ENCODE measurements around the gene FAM111B. TPM values are rescaled to one million over a fixed set of nuclear protein-coding genes. Genes with fewer than 3 reads are reported as not detected.
"Not testable (repeated sequence)": the region's sequence is repeated elsewhere in the genome, so short reads cannot be mapped to it uniquely, and the experiment has no call there.

Gene FAM111B, protein sequence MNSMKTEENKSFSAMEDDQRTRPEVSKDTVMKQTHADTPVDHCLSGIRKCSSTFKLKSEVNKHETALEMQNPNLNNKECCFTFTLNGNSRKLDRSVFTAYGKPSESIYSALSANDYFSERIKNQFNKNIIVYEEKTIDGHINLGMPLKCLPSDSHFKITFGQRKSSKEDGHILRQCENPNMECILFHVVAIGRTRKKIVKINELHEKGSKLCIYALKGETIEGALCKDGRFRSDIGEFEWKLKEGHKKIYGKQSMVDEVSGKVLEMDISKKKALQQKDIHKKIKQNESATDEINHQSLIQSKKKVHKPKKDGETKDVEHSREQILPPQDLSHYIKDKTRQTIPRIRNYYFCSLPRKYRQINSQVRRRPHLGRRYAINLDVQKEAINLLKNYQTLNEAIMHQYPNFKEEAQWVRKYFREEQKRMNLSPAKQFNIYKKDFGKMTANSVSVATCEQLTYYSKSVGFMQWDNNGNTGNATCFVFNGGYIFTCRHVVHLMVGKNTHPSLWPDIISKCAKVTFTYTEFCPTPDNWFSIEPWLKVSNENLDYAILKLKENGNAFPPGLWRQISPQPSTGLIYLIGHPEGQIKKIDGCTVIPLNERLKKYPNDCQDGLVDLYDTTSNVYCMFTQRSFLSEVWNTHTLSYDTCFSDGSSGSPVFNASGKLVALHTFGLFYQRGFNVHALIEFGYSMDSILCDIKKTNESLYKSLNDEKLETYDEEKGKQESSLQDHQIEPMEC
- total RNA-seq (10 to 100 TPM in 1 of 5 donors, 1 to 10 TPM in 3, under 1 TPM in 1; 0.29 to 37.9 (median 9.2) TPM), polyA plus RNA-seq (1 to 10 TPM; 1.7 to 2.9 (median 2.2) TPM)
- long read RNA-seq, donor 1, partial matches to known transcripts: 0 of 1 reads
- long read RNA-seq, donor 1, other reads (novel, unspliced or antisense): 0 of 1 reads
- long read RNA-seq, donor 2, partial matches to known transcripts: 0 of 2 reads
- long read RNA-seq, donor 2, other reads (novel, unspliced or antisense): 0 of 2 reads
- long read RNA-seq, donor 3, partial matches to known transcripts: 0 of 2 reads
- long read RNA-seq, donor 3, other reads (novel, unspliced or antisense): 0 of 2 reads
- long read RNA-seq, donor 4: 0 reads
- long read RNA-seq, donor 5, partial matches to known transcripts: 0 of 3 reads
- long read RNA-seq, donor 5, other reads (novel, unspliced or antisense): 0 of 3 reads
- long read RNA-seq, donor 6, partial matches to known transcripts: 0 of 3 reads
- long read RNA-seq, donor 6, other reads (novel, unspliced or antisense): 0 of 3 reads
- long read RNA-seq, donor 7, partial matches to known transcripts: 0 of 2 reads
- long read RNA-seq, donor 7, other reads (novel, unspliced or antisense): 0 of 2 reads
- long read RNA-seq, donor 8, partial matches to known transcripts: 0 of 3 reads
- long read RNA-seq, donor 8, other reads (novel, unspliced or antisense): 0 of 3 reads
- long read RNA-seq, donor 9, partial matches to known transcripts: 0 of 3 reads
- long read RNA-seq, donor 9, other reads (novel, unspliced or antisense): 0 of 3 reads
- long read RNA-seq, donor 10, partial matches to known transcripts: 0 of 2 reads
- long read RNA-seq, donor 10, other reads (novel, unspliced or antisense): 0 of 2 reads

DNA sequence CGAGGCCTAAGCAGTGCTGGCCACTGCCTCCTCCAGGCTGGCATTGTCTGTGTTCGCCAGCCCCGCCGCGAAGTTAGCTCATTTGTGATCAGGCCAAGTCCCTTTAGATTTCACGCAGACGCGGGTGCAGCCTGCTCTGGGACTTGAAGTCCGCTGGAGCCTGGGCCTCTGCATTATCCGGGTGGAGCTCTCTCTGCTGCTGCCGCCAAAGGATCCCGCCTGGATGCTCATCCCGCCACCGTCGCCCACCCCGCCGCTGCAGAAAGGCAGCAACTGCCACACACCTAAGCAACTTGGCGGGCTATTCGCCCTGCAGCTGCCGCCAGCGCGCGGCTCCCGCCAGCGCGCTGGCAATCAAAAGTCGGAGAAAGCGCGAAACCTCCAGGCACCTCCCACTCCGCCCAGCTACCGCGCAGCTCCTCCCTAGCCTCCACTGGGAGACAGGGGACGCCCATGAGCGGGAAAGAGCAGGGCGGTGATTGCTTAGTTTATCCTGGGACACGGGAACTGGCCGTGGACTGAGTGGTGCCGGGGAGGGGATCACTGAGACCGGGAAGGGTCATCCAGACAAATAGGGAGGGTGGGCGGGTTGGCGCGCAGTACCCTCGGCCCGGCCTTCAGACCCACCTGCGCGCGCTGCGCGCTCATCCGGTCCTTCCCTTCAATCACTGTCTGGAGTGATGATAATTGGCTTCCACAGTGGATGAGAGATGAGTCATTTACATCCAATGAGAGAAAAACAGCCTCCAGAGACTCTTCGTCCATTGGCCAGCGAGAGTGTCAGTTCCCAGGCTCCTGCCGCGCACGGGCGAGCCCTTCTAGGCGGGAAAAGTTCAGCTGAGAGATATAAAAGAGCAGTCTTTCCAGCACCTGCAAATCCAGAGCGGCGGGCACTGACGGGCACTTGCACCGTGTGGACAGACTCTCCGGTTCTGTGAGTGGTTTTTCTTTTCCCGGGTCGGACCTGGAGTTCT, at the start of gene FAM111B:
FAM111B (plus strand) TSS at position 875 of the 974 bp plus-strand sequence. CDS start 2,389 bp downstream, outside the sequence.
- TF ChIP-seq POLR2AphosphoS5 (IDR thresholded peaks at IDR 0.05) (no peak), POLR2A (IDR thresholded peaks at IDR 0.05) (no peak), EP300 (IDR thresholded peaks at IDR 0.05) (no peak)
- TF ChIP-seq, protein P1, sequence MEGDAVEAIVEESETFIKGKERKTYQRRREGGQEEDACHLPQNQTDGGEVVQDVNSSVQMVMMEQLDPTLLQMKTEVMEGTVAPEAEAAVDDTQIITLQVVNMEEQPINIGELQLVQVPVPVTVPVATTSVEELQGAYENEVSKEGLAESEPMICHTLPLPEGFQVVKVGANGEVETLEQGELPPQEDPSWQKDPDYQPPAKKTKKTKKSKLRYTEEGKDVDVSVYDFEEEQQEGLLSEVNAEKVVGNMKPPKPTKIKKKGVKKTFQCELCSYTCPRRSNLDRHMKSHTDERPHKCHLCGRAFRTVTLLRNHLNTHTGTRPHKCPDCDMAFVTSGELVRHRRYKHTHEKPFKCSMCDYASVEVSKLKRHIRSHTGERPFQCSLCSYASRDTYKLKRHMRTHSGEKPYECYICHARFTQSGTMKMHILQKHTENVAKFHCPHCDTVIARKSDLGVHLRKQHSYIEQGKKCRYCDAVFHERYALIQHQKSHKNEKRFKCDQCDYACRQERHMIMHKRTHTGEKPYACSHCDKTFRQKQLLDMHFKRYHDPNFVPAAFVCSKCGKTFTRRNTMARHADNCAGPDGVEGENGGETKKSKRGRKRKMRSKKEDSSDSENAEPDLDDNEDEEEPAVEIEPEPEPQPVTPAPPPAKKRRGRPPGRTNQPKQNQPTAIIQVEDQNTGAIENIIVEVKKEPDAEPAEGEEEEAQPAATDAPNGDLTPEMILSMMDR (IDR thresholded peaks at IDR 0.05): no peak
- intact Hi-C loops (cut with DNase I; ENCODE audit: low total_unique reads): loop anchor here (10.0 kb wide), 1 partner anchor 48 kb away; no protein-coding TSS in a partner anchor
- 0 to 1% (median 1%) methylated on average over 46 to 64 of the region's 64 CpGs for WGBS, 5 donors

DNA sequence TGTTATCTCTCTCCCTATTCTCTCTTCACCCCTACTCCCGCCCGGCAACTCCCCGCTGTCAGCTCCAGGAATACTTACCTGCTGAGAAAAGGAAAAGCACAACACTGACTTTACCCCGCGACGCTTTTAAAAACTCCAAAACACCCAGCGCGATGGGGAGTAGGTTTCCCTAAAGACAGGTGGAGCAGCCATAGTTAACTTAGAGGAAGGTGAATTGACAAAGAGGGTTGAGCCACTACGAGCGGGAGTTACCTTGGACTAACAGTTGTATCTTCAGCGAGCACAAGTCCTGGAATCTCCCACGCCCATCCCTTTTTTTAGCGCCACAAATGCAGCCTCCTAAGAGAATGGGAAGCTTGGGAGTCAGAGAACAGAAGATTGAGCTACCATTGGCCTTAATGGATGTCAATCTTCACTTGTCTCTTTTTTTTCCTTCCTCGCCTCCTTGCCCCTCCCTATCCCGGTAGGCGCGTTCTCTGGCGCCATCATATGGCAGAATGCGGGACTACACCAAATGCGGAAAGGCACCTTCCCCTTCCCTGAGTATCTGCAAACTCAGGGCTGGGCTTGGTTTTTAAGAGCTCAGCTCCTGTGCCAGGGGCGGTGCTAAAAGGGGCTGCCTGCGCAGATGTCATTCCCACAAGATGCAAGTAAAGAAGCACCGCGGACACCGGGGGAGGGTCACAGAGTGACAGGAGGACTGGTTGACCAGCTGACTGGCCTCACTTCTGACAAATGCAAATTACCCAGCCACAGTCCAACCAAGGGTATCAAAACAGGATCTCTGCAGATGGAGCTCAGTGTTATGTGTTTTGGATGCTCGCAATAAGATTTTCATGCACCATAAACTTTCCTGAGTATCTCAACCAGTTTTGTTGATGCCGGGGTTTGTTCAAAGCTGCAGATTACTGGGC, 48.7 kb upstream of the FAM111B start:
- intact Hi-C loops (cut with DNase I; ENCODE audit: low total_unique reads); H3K9me3 ChIP-seq; H3K27ac ChIP-seq; H3K36me3 ChIP-seq: not testable (repeated sequence)
- Histone ChIP-seq H3K4me1 (peaks cover 0 to 13% (median 8%) of the 10 kb centered on the region in 4 donors), H3K4me3 (peak overlapping the region; percentile 32 to 49 (median 38)), H3K27me3 (peaks cover 0 to 47% (median 0%) of the 10 kb centered on the region in 3 donors)
- TF ChIP-seq, protein P1 (IDR thresholded peaks at IDR 0.05): peak in 5 of 7 experiments; percentile 67 to 92 (median 83)
- TF ChIP-seq POLR2AphosphoS5 (IDR thresholded peaks at IDR 0.05): peak in 1 of 3 donors; percentile 39
- peak; percentile 85 to 93 for DNase-seq
- WGBS, 5 donors: 7 to 8% (median 8%) methylated on average over 27 of the region's 27 CpGs

More for the DNA sequence above, at the start of gene FAM111B:
- Histone ChIP-seq H3K36me3 (no peaks in the 10 kb centered on the region), H3K27ac (peak within 1 kb of the TSS; percentile 24 to 61 (median 58)), H3K27me3 (peaks cover 0 to 41% (median 0%) of the 10 kb centered on the region in 3 donors), H3K4me3 (peak within 1 kb of the TSS; percentile 50 to 65 (median 56)), H3K9me3 (no peaks in the 10 kb centered on the region), H3K4me1 (peaks cover 14 to 43% (median 31%) of the 10 kb centered on the region in 4 donors)
- DNase-seq: peak; percentile 86 to 95

DNA sequence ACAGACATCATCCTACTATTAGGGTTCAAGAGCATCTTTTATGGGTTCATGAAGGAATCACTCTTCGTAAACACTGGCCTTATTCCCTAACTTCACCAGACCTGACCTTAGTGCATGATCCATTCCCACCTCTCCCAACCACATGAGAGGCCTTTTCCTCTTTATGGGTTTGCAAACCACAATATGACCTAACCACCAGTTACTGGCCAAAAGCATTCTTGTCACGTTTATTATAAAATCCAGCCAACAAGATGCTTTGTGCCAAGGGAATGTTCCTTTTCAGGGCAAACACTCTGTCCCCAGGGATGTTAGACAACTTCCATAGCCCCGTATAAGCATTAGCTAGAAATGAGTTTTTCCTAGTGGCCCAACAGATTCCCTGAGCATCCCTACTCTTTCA, 46.9 kb upstream of the FAM111B start:
- H3K27me3 ChIP-seq: peaks cover 0 to 62% (median 6%) of the 10 kb centered on the region in 3 donors
- 44 to 70% (median 63%) methylated on average over 3 of the region's 3 CpGs for WGBS, 5 donors
- H3K27ac ChIP-seq; H3K4me3 ChIP-seq; H3K9me3 ChIP-seq; DNase-seq; H3K36me3 ChIP-seq; intact Hi-C loops (cut with DNase I; ENCODE audit: low total_unique reads): not testable (repeated sequence)
- peaks cover 0 to 13% (median 8%) of the 10 kb centered on the region in 4 donors for H3K4me1 ChIP-seq

Data from stomach (tissue), 19 donors.